WERI-Rb-1 (cell line): Measurements from ENCODE around the gene RIC3.

Source experiments
- DNase-seq: peaks from one replicate; pipeline ENCODE4 v3.0.0-alpha.2; 2020
- H3K27ac ChIP-seq: fragments of 250-450 bp; sonication (Bioruptor Pico); 2 replicates; pipeline ENCODE4 v1.5.1; 2020; ENCODE audit warnings: mild to moderate bottlenecking, moderate library complexity
- H3K27me3 ChIP-seq: fragments of 250-450 bp; sonication (Bioruptor Pico); 2 replicates; pipeline ENCODE4 v1.5.1; 2021; ENCODE audit warnings: mild to moderate bottlenecking, low read depth, moderate library complexity; ENCODE audit not compliant: insufficient read depth, severe bottlenecking
- H3K36me3 ChIP-seq: fragments of 250-450 bp; sonication (Bioruptor Pico); 2 replicates; pipeline ENCODE4 v1.5.1; 2020; ENCODE audit warnings: mild to moderate bottlenecking, moderate library complexity
- H3K4me3 ChIP-seq: 2 replicates; pipeline ENCODE4 v1.5.1; 2011; ENCODE audit warnings: low read depth, mild to moderate bottlenecking, control low read depth, low read length
- H3K9me3 ChIP-seq: fragments of 250-450 bp; sonication (Bioruptor Pico); 2 replicates; pipeline ENCODE4 v1.5.1; 2021; ENCODE audit warnings: mild to moderate bottlenecking, moderate library complexity; ENCODE audit not compliant: severe bottlenecking
- TF ChIP-seq, protein P1 (sequence below): IDR thresholded peaks from 2 replicates; pipeline ENCODE4 v1.5.1; 2011; ENCODE audit warnings: low read depth, mild to moderate bottlenecking, control low read depth, inconsistent platforms, low read length

The RIC3 gene

GRCh38 chr11:8194956-8195355, 26.1 kb upstream of the RIC3 start:
- H3K27me3 ChIP-seq, result no peaks in the 10 kb centered on the region
- TF ChIP-seq, protein P1, sequence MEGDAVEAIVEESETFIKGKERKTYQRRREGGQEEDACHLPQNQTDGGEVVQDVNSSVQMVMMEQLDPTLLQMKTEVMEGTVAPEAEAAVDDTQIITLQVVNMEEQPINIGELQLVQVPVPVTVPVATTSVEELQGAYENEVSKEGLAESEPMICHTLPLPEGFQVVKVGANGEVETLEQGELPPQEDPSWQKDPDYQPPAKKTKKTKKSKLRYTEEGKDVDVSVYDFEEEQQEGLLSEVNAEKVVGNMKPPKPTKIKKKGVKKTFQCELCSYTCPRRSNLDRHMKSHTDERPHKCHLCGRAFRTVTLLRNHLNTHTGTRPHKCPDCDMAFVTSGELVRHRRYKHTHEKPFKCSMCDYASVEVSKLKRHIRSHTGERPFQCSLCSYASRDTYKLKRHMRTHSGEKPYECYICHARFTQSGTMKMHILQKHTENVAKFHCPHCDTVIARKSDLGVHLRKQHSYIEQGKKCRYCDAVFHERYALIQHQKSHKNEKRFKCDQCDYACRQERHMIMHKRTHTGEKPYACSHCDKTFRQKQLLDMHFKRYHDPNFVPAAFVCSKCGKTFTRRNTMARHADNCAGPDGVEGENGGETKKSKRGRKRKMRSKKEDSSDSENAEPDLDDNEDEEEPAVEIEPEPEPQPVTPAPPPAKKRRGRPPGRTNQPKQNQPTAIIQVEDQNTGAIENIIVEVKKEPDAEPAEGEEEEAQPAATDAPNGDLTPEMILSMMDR, result no peak
- no peak overlapping the region for H3K4me3 ChIP-seq
- no peaks in the 10 kb centered on the region for H3K36me3 ChIP-seq
- no peaks in the 10 kb centered on the region for H3K9me3 ChIP-seq
- H3K27ac ChIP-seq, result no peak overlapping the region
- no peak for DNase-seq

DNA sequence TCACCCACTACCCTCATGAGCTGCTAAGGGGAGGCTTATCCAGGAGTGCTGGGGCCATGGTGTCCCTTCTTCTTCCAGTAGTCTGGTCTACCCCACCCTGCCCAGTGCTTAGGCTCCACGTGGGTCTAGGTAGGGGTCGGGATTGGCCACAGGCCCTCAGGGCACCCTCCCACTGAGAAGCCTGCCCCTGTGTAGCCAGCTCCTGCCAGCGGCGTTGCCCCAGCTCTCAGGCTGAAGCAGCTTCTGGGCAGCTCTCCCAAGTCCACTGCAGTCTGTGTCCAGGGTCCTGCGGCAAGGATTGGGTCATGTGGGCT, 24.0 kb upstream of the RIC3 start:
- H3K27me3 ChIP-seq, result no peaks in the 10 kb centered on the region
- H3K9me3 ChIP-seq, result no peaks in the 10 kb centered on the region
- H3K4me3 ChIP-seq, result no peak overlapping the region
- H3K27ac ChIP-seq, result peak overlapping the region; percentile 8; the same call in 1 of the 2 replicates
- TF ChIP-seq, protein P1, result no peak
- no peak for DNase-seq
- H3K36me3 ChIP-seq, result no peaks in the 10 kb centered on the region

- DNase-seq, result peak; percentile 79
- H3K36me3 ChIP-seq, result no peaks in the 10 kb centered on the region
- H3K4me3 ChIP-seq, result no peak overlapping the region
- TF ChIP-seq, protein P1, result peak; percentile 94
- H3K27me3 ChIP-seq, result no peaks in the 10 kb centered on the region
- no peaks in the 10 kb centered on the region for H3K9me3 ChIP-seq
- peak overlapping the region; percentile 8; the same call in 1 of the 2 replicates for H3K27ac ChIP-seq
Observed at GRCh38 chr11:8192016-8192895, 23.4 kb upstream of the RIC3 start.

DNA sequence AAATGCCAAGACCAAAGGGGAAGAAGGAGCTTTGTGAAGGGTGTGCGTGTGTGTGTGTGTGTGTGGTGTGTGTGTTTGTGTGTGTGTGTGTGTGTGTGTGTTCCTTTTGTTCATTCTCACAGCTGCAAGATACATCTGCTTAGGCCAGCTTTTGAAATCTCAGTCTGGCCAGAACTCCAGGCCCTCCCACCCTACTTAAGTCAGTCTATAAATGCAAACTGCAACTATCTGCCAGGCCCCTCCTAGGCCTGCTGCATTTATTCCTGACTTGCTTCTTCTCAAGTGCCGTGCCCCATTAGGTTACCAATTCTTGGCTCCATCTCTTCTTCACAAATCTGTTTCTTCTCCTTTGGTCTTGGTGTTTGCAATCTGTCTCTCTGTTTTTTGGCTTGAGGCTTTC, 21.6 kb upstream of the RIC3 start:
- no peaks in the 10 kb centered on the region for H3K27me3 ChIP-seq
- H3K27ac ChIP-seq, result no peak overlapping the region
- H3K4me3 ChIP-seq, result no peak overlapping the region
- H3K36me3 ChIP-seq, result no peaks in the 10 kb centered on the region
- H3K9me3 ChIP-seq, result no peaks in the 10 kb centered on the region
- no peak for DNase-seq
- TF ChIP-seq, protein P1, result no peak

GRCh38 chr11:8186429-8186828, 17.6 kb upstream of the RIC3 start:
- no peaks in the 10 kb centered on the region for H3K27me3 ChIP-seq
- H3K27ac ChIP-seq, result no peak overlapping the region
- TF ChIP-seq, protein P1, result no peak
- no peaks in the 10 kb centered on the region for H3K9me3 ChIP-seq
- no peak for DNase-seq
- H3K4me3 ChIP-seq, result no peak overlapping the region
- no peaks in the 10 kb centered on the region for H3K36me3 ChIP-seq

DNA sequence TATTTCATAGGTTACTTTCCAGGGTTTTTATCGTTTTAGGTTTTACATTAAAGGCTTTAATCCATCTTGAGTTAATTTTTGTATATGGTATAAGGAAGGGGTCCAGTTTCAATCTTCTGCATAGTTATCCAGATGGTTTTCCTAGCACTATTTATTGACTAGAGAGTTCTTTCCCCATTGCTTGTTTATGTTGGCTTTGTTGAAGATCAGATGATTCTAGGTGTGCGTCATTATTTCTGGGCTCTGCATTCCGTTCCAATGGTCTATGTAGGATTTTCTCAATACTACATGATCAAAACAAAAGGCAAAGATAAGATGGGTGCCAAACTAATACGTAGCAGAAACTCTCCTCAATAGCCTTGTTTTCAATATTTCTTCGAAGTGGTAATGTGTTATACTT, 14.3 kb upstream of the RIC3 start:
- Histone ChIP-seq H3K4me3 (no peak overlapping the region), H3K27ac (no peak overlapping the region), H3K9me3 (no peaks in the 10 kb centered on the region), H3K27me3 (no peaks in the 10 kb centered on the region), H3K36me3 (no peaks in the 10 kb centered on the region)
- TF ChIP-seq, protein P1, result no peak
- no peak for DNase-seq
